Germinal center (tissue), 1 donor: Measurements from ENCODE around the gene KCNQ1.

Experiments used
- DNase-seq: peaks from one replicate; pipeline ENCODE4 v3.0.0; 2012; ENCODE audit warnings: mixed read lengths, low spot score

KCNQ1 gene

DNA sequence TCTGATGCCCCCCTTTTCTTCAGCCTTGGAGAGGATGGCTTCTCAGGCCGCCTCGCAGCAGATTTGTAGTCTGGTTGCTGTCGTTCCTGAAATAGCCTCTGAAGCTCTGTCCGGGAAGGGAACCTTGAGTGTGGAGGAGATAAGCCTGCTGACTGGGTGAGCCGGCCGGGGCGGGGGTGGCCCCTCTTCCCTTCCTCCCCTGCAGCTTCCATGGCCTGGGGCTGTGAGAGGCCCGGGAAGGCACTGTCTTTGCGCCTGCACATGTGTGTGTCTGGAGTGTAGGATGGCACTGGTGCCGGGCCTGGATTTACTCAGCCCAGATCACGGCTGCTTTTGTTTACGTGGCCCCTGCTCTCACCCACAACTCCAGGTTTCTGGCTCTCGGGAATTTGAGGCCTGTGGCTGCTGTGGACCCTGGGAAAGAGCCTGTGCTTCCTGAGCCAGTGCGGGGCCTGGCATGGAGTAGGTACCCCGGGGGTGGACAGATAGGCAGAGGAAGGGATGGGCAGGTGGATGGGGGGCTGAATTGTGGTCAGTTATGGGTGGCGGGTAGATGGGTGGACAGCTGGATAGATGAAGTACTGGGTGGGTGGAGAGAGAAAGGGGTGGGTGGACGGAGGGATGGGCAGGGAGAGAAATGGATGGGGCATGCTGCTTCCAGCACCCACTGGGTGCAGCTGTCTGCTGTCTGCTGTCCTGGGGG is 16.6 kb downstream of the KCNQ1 start:
- no peak for DNase-seq

DNA sequence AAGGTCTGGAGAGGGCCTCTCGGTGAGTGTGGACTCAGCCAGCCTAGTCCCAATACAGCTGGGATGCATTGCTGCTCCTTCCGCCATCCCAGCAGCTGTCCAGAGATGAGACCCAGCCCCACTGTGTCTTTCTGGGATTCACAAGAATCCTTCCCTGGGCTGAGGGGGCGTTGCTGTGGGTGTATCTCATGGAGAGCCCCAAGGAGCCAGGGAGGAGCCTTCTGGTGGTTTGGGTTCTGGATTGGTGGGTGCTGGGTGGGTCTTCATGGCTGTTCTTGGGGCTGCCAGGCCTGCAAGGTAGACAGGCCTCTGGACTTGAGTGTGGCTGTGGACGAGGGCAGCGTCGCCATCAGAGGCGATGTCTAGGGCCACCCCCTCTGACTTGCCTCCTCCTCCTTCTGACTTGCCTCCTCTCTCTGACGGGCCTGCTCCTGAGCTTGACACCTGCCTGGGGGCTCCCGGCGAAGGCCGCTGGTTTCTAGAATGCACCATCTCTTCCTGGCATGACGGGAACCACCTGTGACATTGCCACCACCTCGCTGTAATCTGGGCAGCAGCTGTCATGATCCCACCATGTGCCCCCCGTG is 17.2 kb downstream of the KCNQ1 start:
- DNase-seq, result no peak

DNA sequence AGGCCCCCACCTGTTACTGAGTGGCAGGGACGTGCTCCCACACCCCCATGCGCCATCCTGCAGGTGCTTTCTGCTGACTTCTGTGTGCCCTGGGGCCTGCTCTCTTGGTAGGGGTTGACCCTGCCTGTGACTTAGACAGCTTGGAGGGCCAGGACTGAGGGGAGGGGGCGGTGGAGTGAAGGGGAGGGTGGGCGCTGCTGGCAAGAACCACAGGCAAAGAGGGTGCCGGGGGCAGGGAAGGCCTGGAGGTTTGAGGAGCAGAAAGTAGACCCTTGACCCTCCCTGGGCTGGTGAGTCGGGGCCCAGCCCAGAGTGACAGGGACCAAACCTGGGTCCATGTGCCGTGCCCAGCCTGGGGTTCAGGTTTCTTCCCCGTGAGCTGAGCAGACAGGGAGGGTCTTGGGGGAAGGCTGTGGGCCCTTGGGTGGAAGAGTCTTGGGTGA is 17.8 kb downstream of the KCNQ1 start:
- no peak for DNase-seq

DNA sequence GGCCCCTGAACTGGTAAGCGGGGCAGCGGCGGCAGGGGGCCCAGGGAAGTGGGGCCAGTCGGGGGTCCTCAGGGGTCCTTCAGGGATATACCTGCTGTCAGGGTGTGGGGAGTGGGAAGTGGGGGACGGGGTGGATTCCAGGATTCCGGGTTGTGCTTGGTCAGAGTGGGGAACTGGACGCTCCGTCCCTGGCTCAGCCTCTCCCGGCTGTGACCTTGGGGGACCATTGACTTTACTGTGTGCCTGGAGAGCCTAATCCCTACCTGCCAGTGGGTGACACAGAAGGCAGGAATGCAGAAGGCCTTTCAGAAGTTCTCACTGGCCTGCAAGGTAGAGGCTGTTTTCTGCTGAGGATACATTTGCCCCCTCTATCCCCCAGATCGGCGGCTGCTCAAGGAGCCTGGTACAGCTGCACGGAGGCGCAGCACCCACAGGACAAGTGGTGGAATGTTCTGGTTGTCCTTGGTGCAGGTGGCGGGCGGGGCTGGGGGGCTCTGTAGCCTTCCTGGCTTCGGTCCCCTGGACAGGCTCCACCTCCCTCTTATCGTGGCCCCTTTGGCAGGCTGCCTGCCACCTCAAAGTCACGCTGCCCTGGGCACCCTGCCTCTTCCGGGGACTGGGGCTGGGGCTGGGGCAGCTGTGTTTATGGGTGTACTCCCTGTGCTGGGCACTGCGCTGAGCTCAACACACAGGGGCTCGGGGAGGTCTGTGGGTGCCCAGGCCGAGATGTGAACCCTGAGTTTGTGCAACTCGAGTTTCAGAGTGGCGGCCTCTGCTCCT is 18.4 kb downstream of the KCNQ1 start:
- DNase-seq, result no peak

DNA sequence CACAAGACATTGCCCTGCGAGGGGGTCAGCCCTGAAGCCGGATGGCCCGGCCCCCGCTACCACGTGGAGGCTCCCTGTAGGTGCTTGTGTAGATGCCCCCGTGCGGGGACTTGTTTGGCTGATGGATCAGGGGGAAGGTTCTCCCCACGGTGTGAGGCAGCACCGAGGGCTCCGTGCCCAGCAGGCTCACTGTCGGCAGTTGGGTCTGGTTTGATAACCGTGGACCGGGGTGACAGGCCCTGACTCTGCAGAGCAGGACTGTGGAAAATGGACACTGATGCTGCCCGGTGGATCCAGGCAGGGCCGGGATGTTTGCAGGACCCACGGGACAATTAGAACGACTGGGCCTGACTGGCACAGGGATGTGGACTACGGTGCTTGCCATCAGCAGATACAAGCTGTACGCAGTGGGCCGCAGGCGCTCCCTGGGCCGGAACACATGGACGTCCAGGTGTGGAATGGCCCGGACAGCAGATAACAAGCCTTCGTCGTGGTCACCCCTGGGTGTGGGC is 19.0 kb downstream of the KCNQ1 start:
- DNase-seq, result no peak

DNA sequence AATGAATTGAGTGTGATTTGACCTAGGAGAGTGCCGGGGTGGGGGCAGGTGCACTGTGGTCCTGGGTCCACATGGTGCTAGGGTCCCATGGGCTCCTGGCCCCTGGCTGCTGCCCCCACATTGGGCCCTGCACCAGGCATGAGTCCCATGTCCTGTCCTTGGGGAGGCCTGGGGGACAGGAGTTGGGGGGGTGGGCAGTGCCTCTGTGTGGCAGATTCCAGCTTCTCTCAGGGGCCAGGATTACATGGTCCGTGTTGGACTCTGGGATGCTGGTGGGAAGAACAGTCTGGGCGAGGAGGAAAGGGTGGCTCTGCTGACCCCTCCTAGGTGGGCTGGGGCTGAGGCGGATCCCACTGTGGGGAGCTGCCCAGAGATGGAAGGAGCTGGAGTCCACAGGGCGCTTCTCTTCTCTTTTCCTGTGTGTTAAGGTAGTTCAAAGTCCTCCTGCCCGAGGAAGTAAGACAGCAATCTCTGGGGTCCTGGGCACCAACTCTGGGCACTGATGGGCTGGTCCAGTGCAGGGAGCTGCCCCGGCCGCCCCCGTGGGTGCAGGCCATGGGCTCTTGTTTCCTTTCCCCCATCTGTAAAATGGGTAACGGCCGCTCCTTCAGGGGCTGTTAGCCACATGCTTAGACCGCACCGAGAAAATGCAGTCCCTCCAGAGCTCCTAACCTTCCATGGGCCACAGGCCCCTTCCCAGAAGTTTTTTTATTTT is 19.8 kb downstream of the KCNQ1 start:
- no peak for DNase-seq

DNA sequence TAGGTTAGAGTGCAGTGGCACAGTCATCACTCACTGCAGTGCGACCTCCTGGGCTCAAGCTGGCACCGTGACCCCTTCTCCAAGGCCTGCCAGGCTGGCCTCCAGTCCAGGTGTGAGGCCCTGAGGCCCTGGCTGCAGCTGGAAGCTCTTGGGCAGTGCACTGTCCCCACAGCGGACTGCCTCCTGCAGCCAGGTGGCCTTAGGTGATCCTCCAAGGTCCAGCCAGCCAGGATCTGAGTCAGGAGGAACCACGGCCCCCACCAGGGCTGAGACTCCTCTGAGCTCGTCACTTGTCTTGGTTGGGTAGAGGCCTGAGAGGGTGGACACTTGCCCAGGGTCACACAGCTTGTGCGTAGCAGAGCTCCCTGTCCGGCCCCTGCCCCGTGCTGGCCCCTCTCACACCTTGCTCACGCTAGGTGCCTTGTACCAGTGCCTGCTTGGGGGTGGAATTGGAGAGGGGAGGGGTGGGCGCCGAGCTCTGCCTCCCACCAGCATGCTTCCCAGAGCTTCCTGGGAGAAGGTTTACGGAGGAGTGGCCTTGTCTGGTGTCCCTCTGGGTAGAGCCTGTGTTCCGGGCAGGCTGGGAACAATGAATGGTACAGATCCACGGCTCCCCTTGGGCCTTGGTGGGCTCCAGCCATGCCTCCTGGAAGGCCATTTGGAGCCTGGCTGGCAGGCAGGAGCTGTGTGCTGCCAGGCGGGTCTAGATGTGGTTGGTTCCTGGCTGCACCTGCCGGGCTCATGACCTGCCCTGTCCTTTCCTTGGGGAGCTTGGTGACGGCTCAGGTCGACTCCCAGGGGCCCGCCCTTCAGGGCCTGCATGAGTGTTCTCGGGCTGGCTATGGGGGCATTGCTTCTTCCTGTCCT is 20.6 kb downstream of the KCNQ1 start:
- DNase-seq, result no peak

DNA sequence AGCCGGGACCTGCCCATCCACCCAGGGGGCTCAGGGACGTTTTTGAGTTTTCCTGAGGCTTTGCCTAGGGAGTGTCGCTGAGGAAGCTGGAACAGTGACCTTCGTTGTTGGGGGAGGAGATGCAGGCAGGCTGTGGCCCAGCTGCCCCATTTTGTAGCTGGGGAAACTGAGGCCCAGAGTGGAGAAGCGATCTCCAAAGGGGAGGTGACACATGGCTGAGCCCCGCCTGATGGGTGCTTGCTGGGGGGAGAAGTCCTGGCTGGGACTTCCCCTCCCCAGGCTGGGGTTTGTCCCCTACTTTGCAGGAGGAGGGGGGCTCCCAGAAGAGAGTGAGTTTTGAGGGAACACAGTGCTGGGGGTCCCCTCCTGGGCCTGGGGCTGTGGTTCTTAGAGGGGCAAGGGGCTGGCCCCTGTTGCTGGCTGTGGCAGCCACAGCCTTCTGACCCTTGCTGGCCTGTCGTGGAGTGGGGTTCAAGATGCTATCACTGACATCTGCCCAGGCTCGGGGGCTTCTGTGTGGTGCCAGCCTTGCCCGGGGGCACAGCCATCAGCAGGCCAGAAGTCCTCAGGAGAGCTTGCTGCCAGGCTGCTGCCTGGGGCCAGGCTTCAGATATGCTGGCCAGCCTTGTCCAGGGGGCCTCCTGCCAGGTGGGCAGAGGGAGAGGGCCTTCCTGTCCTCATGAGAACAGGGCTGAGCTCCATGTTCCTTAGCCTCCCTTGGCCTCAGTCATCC is 21.4 kb downstream of the KCNQ1 start:
- no peak for DNase-seq

DNA sequence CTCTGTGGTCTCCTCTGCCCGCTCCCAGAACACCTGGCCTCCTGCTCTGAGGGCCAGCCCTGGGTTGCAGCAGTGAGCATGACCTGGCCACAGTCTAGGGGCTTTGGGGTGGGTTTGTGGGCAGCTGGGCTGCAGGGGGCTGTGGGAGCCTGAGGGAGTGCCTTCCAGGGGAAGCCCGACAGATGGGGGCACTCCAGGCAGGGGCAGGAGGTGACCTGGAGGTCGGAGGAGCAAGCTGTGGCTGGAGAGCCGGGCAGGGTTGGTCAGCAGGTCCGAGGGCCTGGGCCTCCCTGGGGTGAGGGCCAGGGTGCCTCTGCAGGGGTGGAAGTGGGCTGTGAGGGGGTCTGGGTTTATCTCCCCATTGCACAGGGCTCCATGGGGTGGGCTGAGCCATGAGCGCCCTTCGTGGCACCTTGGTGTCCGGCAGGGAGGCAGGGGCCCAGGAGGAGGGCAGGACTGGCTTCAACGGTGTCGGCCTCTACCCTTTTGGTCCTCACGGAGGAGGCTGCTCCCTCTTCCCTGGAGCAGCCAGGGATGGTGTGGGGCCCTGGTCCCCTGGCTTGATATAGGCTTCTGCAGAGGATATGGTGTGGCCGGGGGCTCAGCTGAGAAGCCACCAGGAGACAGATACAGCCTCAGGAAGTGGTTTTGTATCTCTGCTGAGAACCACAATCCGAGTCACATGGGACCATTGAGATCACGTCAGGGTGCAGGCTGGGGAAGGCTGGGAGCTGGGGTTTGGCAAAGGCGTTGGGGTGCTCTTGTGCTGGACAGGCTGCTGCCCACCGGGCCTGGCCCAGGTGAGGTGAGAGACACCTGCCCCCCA is 22.3 kb downstream of the KCNQ1 start:
- DNase-seq, result no peak

DNA sequence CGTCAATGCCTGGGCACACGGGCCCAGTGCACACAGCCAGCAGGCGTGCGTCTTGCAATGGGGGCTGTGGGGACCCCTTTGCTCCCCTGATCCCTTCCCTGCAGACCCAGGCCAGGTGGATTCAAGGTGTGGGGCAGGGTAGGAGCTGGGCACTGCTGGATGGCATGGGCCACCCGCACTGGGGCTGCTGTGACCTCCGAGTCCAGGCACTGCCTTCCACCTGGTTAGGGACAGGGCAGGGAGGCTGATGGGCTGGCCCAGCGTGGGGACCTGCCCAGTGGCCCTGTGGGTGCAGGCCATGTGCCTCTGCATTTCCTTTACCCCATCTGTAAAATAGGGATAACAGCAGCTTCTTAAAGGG is 22.9 kb downstream of the KCNQ1 start:
- DNase-seq, result no peak

DNA sequence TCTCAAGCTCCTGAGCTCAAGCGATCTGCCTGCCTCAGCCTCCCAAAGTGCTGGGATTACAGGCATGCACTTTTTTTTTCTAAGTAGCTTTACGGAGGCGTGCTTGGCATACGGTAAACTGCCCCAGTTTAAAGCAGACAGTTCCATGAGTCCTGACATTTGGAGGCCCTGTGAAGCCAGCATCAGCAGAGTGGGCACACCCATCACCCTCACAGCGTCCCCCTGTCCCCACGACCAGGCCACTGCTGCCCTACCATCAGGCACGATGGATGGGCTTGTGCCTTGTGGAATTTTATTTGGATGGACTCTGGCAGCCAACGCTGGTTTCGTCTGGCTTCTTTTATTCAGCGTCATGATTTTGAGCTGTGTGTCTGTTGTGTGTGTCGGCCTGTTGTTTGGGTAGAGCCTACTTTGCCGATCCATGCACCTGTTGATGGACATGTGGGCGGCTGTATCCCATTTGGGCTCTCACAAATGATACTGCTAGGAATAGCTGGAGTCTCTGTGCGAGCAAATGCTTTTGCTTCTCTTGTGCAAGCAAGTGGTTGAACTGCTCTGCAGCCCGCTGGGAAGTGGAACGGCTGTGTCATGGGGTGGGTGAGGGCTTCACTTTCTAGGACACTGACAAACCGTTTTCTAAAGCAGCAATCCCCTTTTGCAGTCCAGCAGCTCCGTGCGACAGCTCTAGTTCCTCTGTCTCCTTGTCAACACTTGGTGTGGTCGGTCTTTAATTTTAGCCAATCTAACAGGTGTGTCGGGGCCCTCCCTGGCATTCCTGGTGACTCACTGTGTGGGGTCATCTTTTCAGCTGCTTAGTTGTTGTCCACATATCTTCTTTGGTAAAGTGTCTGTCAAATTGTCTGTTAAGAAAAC is 23.8 kb downstream of the KCNQ1 start:
- no peak for DNase-seq

DNA sequence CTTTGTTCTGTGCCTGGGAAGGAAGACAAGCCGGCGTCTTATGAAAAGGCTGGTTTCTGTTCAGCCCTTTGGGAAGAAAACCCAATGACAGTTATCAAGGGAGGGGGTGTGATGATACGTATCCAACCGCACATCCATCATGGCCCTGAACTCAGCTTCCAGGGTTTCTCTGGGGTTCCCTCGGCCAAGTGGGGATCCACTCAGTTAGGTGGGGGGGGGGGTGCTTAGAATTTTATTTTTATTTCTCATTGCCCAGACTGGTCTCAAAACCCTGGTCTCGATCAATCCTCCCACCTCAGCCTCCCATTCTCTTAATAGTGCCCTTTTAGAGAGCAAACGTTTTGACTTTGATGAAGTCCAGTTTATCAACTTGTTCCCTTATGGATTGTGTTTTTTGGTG is 25.7 kb downstream of the KCNQ1 start:
- DNase-seq, result no peak

DNA sequence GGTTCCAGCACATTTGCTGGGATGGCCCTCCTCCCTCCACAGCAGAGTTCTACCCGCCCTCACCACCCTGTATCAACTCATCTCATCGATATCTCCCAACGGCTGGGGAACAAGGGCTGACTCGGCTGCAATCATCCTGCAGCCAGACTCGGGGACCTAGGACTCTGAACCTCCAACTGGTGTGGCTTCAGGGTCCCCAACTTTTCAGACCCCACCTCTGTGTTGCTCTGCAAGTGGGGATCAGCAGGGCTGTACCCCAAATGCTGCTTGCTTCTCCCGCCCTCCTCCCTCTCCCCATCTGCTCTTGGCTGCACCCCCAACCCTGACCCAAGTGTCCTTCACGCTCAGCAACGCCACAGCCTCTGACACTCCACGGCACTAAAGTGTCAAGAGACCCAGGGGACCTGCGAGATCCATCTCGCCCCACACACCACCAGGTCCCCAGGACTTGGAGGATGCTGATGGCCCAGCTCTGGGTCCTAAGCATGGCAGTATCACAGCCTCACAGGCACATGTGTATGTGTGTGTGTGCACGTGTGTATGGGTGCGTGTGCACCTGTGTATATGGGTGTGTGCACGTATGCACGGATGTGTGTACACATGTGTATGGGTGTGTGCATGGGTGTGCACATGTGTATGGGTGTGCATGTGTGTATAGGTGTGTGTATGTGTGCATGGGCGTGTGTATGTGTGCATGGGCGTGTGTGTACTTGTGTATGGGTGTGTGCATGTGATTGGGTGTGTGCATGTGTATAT is 26.4 kb downstream of the KCNQ1 start:
- no peak for DNase-seq

DNA sequence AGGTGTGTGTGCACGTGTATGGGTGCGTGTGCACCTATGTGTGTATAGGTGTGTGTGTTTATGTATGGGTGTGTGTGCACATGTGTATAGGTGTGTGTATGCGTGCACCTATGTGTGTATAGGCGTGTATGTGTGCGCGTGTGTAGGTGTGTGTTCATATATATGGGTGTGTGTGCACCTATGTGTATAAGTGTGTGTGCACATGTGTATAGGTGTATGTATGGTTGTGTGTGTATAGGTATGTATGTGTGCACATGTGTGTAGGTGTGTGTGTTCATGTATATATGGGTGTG is 26.9 kb downstream of the KCNQ1 start:
- DNase-seq, result no peak

DNA sequence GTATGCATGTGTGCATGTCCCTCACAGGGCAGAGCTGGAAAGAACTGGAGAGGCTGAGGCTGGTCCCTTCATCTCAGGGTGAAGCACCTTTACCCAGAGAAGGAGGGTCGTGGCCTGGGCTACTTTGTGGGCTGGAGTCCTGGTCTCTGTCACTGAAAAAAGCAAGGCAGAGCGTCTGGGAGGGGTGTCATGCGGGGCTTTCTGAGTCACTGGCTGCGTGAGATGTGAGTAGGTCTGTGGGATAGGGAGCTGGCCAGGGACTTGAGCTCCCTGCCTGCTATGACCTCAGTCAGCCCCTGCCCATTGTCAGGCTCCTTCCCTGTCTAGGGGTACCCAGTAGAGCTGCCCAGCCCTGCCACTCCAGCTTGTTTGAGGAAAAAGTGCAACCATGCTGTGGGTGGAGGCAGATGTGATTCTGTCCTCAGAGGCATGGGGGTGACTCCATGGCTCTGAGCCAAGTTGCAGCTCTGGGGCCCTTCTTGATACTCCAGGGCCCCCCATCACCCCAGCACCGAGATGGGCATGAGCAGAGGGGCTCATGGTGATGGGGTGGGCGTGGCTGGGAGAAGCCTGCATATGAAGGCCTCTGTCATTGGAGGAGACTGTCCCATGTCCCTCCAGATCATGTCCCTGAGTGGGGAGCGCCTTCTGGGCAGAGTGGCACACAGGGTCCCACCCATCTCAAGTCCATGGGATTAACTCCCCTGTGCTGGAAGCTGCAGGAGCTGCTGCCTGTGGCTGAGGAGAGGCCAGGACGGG is 27.8 kb downstream of the KCNQ1 start:
- DNase-seq, result no peak

DNA sequence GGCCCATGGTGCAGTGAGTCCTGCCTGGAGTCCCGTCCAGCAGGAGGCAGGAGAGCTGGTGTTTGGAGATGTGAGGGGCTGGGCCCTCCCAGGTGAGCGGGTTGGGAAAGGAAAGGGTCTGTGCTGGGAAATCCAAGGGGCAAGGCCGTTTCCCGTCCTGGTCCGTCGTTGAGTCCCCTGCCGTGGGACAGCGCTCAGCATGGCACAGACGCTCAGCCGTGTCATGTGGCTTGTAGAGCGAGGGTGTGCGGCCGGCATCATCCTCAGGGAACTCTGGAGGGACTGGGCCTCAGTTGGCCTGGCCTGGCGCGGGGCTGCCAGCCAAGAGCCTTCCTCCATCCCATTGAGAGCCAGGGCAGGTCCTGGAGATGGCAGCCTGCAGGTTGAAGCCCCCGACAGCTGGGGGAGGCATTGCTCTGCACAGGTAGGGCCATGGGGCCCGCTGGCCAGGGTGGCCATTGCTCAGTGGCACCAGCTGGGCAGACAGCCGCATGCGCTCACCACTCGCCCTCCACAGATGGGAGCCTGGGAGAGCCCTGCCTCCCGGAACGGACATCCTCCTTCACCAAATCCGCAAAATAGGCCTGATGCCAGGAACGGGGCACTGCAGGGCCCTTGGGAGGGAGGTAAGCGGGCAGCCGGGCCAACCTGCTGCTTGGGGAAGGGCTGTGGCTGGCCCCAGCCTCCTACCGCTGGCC is 28.7 kb downstream of the KCNQ1 start:
- no peak for DNase-seq
